Fibroblast of the aortic adventitia (primary cell): Measurements from ENCODE around the gene BLOC1S1. TPM values are rescaled to one million over a fixed set of nuclear protein-coding genes. Genes with fewer than 3 reads are reported as not detected.

Experiments
- DNase-seq: peaks from one replicate; pipeline ENCODE4 v3.0.0-alpha.2; 2010; ENCODE audit warnings: low read depth
- H3K4me3 ChIP-seq: 2 replicates; pipeline ENCODE4 v1.5.1; 2011; ENCODE audit warnings: low read depth, mild to moderate bottlenecking, control low read depth, low read length, moderate library complexity
- small RNA-seq: library from RNA; depleted of rRNA; stranded (forward); fragments of <200 nt; gene quantifications from one replicate; pipeline ENCODE3, GENCODE V24; 2012
- total RNA-seq: library from RNA; depleted of rRNA; stranded (reverse); fragments of >200 nt; gene quantifications from 2 replicates; pipeline ENCODE4 v1.2.3, GENCODE V29; 2012; ENCODE audit warnings: low replicate concordance
- TF ChIP-seq, protein P1 (sequence below): IDR thresholded peaks from 2 replicates; pipeline ENCODE4 v1.5.1; 2011; ENCODE audit warnings: mild to moderate bottlenecking, low read length, control low read depth, inconsistent platforms; ENCODE audit not compliant: insufficient read depth

The BLOC1S1 gene
- total RNA-seq, 1 donor: 70.2 TPM

DNA sequence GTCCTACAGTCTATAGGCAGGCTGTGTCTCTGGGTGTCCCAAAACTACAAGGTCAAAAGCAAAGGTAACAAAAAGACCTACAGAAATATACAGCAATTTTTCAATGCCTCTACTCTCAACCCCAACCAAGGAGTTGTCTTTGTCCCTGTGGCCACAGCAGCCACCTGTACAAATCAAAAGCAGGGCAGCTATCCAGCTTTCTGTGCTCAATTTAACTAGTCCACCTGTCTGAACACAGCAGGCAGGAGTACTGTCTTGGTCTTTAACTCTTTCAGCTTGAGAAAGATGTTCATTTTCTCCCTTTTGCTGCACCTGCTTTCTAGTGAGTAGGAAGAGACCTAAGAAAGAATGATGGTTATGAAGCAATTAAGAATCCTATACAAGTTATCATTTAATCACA is 46.8 kb downstream of the BLOC1S1 start:
- no peak for DNase-seq
- H3K4me3 ChIP-seq: no peak overlapping the region
- TF ChIP-seq, protein P1, sequence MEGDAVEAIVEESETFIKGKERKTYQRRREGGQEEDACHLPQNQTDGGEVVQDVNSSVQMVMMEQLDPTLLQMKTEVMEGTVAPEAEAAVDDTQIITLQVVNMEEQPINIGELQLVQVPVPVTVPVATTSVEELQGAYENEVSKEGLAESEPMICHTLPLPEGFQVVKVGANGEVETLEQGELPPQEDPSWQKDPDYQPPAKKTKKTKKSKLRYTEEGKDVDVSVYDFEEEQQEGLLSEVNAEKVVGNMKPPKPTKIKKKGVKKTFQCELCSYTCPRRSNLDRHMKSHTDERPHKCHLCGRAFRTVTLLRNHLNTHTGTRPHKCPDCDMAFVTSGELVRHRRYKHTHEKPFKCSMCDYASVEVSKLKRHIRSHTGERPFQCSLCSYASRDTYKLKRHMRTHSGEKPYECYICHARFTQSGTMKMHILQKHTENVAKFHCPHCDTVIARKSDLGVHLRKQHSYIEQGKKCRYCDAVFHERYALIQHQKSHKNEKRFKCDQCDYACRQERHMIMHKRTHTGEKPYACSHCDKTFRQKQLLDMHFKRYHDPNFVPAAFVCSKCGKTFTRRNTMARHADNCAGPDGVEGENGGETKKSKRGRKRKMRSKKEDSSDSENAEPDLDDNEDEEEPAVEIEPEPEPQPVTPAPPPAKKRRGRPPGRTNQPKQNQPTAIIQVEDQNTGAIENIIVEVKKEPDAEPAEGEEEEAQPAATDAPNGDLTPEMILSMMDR: no peak

DNA sequence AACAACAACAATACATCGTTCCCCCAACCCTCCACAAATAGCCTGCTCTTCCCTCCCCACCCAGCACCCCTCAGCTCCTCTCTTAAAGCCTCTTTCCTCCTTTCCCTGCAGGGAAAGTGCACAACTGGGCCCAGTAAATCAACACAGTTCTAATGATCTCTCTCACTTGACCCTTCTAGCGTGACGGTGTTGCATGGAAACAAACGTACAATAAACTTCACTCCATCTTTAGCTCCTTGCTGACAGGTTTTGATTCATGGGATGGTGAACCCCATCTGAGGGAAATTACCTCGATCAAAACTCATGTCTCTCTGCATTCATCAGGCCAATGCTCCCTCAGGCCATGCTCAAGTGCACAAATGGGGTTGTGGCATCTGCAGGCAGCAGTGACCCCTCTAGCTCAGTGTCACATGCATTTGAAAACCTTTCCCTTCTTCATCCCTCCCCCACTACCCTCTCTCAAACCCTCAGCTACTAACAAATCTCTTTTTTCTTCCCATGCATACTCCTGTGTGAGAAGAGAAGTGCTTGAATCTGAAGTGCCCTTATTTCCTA is 50.0 kb downstream of the BLOC1S1 start:
- TF ChIP-seq, protein P1: no peak

DNA sequence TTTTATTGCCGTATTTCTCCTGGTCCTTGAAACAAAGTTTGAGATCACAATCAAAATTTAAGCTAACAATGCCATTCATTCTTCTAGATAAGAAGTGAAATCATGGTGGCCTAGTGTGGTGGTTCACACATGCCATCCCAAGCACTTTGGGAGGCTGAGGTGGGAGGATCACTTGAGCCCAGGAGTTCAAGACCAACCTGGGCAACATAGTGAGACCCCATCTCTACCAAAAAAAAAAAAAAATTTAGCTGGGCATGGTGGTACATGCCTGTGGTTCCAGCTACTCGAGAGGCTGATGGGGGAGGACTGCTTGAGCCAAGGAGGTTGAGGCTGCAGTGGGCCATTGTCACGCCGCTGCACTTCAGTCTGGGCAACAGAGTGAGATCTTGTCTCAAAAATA is 51.3 kb downstream of the BLOC1S1 start:
- TF ChIP-seq, protein P1: no peak
- no peak overlapping the region for H3K4me3 ChIP-seq
- DNase-seq: no peak

More for the DNA sequence above, 50.0 kb downstream of the BLOC1S1 start:
- no peak overlapping the region for H3K4me3 ChIP-seq
- no peak for DNase-seq

Small RNA genes within 50 kb of the gene (small RNA-seq; reads per million reads assigned to genes)
- not detected for gene AC009779.1
- not detected for gene RF00017

Other genes starting within 250 kb of the BLOC1S1 start
- gene OR6C70, start 245.9 kb upstream of the BLOC1S1 start, total RNA-seq: not detected in 2 replicates
- gene OR6C68, start 223.7 kb upstream of the BLOC1S1 start, total RNA-seq: not detected in 2 replicates
- not detected in 2 replicates for gene OR6C4, start 166.4 kb upstream of the BLOC1S1 start, total RNA-seq
- gene OR2AP1, start 143.6 kb upstream of the BLOC1S1 start, total RNA-seq: not detected in 2 replicates
- gene OR10P1, start 79.2 kb upstream of the BLOC1S1 start, total RNA-seq: not detected in 2 replicates
- 13.9 and 37.6 TPM in 2 replicates for gene ITGA7, start 8.1 kb upstream of the BLOC1S1 start, total RNA-seq
- 13.3 and 17.7 TPM in 2 replicates for gene RDH5, start 4.3 kb downstream of the BLOC1S1 start, total RNA-seq
- 2,365 and 6,536 TPM in 2 replicates for gene CD63, start 13.0 kb downstream of the BLOC1S1 start, total RNA-seq
- gene GDF11, start 27.1 kb downstream of the BLOC1S1 start, total RNA-seq: 2.4 and 4.7 TPM in 2 replicates
- 84.6 and 165 TPM in 2 replicates for gene SARNP, start 101.7 kb downstream of the BLOC1S1 start, total RNA-seq
- 7.6 and 16.9 TPM in 2 replicates for gene ORMDL2, start 102.0 kb downstream of the BLOC1S1 start, total RNA-seq
- 26.4 and 48.3 TPM in 2 replicates for gene DNAJC14, start 113.5 kb downstream of the BLOC1S1 start, total RNA-seq
- 9.7 and 11.1 TPM in 2 replicates for gene MMP19, start 126.9 kb downstream of the BLOC1S1 start, total RNA-seq
- 23.3 and 35.7 TPM in 2 replicates for gene PYM1, start 211.8 kb downstream of the BLOC1S1 start, total RNA-seq
- 50.6 and 62.1 TPM in 2 replicates for gene DGKA, start 215.1 kb downstream of the BLOC1S1 start, total RNA-seq
- 0.27 and 0.82 TPM in 2 replicates for gene PMEL, start 250.0 kb downstream of the BLOC1S1 start, total RNA-seq